NCI-H460 (cell line): ENCODE measurements around the gene COL28A1. TPM values are rescaled to one million over a fixed set of nuclear protein-coding genes. Genes with fewer than 3 reads are reported as not detected.
"Not testable (repeated sequence)": the region's sequence is repeated elsewhere in the genome, so short reads cannot be mapped to it uniquely, and the experiment has no call there.

Experiments
- DNase-seq: peaks from one replicate; pipeline ENCODE4 v3.0.0-alpha.2; 2016; ENCODE audit warnings: low read depth; ENCODE audit errors: extremely low read depth
- total RNA-seq: library from RNA; depleted of rRNA; stranded (reverse); fragments of >200 nt; shearing (Covaris generic); gene quantifications from 2 replicates; pipeline ENCODE4 v1.2.3, GENCODE V29; 2014

The COL28A1 gene
- total RNA-seq, 1 experiment from 2014 or later: 0.12 TPM

DNA sequence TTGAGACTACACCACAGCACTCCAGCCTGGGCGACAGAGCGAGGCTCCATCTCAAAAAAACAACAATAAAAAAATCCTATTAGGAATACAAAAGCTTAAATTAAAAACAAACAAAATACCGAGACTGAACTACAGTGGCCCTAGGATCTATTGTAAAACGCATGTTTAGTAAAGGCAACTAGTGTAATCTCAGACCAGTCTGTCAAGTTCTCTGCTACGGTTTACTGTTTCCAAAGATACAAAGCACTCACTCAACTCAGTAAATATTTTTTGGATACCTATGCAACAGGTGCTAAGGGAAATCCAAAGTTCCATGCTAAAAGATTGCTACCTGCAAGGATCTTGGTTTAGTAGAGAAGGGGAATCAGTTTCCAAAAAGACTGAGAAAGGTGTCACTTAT is 27.6 kb upstream of the COL28A1 start:
- DNase-seq: no peak

DNA sequence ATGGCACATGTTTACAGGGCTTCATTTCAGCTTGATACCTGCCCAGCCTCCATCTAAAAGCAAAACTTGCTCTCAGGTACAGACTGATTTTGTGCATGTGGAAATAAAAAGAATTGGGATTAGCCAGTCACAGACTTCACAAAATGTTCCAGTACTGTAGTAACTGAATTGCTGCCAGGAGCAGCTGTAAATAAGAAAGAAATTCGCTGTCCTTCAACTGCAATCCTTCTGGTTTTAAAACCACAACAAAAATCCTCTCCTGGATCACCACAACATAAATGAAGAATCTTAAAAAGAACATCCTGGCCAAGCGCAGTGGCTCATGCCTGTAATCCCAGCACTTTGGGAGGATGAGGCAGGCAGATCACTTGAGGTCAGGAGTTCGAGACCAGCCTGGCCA is 27.1 kb upstream of the COL28A1 start:
- DNase-seq: no peak

- not testable (repeated sequence) for DNase-seq
These were observed 25.9 kb upstream of the COL28A1 start for GRCh38 chr7:7561591-7561990.

- no peak for DNase-seq
These were observed 21.6 kb upstream of the COL28A1 start for GRCh38 chr7:7557252-7557651.

DNA sequence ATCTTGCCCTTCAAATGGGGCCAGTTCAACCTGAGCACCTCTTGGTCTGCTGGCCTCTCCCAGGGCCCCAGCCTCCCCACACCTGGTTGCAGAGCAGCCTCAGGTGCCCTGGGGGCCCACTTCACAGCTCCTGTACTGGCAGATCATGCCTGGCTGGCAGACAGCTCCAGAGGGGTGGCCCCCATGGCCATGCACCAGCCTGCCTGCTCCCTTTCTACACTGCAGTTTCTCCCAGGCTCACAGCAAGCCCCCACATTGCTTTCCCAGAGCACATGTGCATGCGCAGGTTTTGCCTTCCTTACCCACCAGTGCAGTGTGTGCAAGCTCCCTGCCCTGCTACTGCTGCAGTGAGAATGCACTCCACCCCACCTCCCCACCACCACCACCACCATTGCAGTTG is 21.2 kb upstream of the COL28A1 start:
- no peak for DNase-seq

GRCh38 chr7:7554649-7555575 is 19.2 kb upstream of the COL28A1 start:
- DNase-seq: no peak

DNA sequence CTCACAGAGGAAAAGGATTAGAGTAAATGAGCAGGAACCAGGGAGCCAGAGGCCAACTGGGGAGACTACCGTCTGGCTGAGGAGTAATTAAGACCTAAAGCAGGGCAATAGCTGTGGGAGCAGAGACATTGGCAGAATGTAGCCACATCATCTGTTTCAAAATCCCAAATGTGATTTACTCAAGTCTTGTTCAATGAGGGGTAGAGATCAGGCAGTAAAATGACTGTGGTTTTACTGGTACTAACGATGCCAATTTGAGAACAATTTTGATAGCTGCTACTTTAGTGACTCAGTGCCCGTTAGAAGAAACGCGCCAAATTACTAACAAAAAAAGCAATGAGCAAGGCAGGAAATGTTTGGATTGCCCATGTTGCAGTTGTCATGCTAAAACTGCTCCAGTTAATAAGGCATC is 18.4 kb upstream of the COL28A1 start:
- no peak for DNase-seq

DNA sequence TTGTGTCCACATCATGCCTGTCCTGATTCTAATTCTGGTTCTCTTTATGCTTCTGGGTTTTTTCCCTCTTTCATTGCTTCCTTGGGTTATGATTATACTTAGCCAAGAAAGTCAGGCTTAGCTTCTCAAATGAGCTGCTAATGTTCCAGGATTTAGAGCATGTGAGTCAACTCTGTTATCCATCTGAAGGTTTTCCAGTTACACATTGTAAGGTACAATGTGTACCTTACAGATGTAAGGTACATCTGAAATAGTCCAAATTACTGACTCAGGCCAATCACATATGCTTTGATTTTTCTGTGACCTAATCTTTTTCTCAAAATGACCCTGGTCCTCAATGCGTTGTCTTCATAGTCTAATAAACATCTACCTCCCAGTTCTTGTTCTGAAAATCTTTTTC is 17.7 kb upstream of the COL28A1 start:
- no peak for DNase-seq

DNA sequence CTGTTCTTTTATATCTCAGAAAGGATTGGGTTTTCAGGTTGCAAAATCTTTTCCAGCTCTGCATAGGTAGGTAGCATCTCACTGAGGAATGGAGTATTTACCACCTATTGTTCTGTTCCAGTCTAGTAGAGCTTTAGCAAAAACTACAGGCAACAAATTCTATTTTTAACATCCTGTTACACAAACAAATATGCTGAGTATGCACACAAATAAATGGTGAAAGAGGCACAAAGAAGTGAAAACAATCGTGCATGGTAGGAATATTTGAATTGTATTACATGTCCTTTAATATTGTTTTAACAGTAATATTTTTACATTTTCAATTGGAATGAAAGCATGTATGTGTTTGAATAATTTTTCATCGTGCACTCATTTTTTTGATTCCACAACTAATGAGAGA is 16.5 kb upstream of the COL28A1 start:
- no peak for DNase-seq

DNA sequence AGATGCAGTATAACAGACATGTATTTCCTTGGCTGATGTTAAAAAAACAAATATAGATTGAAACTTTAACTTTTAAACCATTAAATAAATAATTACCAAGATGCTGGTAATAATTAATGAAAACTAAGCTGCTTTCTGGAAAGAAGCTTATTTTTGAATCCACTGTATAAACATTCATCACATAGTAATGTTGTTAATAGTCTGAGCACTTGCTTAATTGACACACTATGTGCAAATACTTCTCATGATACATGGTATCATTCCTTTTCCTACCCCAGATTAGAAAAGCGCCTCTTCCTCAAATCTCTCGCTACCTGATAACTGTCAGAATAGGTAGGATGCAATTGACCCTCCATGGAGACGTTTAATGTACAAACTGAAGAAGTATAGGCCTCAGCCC is 15.0 kb upstream of the COL28A1 start:
- no peak for DNase-seq

DNA sequence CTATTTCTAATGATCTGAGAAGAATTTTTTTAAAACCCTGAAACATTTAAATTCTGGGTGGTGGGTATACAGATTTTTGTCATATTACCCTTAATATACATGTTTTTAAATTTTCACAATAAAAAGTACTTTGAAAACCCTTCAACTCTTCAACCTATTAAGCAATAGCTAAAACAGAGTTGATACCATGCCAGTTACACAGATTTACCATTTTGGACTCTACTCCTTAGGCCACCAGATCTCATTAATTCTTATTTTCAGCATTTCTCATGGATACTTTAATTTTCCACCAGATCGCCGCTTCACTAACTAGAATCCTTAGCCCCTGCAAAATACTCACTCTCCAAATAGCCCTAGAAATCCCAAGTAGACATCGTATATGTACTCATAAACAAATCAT is 12.7 kb upstream of the COL28A1 start:
- no peak for DNase-seq

- DNase-seq: no peak
These were observed 6.7 kb upstream of the COL28A1 start for GRCh38 chr7:7542251-7542835.

GRCh38 chr7:7539711-7540110 is 4.0 kb upstream of the COL28A1 start:
- DNase-seq: no peak

DNA sequence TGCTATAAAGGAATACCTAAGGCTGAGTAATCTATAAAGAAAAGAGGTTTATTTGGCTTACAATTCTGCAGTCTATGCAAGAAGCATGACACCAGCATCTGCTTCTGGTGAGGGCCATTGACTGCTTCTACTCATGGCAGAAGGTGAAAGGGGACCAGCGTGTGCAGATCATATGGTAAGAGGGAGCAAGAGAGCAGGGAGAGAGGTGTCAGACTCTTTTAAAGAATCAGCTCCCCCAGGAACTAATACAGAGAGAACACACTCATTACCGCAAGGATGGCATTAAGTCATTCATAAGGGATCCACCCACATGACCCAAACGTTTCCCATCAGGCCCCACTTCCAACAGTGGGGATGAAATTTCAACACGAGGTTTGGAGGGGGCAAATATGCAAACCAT is 3.5 kb upstream of the COL28A1 start:
- DNase-seq: no peak

- no peak for DNase-seq
These were observed 2.0 kb upstream of the COL28A1 start for GRCh38 chr7:7537711-7538110.

- no peak for DNase-seq
These were observed 835 bp upstream of the COL28A1 start for GRCh38 chr7:7536396-7537019.

GRCh38 chr7:7533831-7534430 is 1.7 kb downstream of the COL28A1 start:
- no peak for DNase-seq

- no peak for DNase-seq
These were observed 6.3 kb downstream of the COL28A1 start for GRCh38 chr7:7529328-7529727.

DNA sequence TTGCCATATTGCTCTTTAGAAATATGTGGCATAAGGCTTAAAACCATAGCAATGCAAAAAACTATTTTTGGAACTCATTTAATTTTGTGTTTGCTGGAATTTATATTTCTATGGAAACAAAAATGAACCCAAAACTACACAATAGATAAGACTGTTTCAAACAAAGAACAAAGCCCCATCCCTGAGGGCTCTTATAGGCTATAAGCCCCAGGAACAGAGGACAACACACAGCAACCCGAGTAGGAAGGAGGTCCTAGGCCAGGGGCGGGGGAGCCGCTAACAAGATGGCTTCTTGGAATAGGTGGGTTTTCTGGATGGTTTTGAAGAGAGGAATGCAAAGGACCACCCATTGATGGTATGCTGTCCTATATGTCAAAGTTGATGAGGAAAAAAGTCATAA is 8.6 kb downstream of the COL28A1 start:
- no peak for DNase-seq

GRCh38 chr7:7526006-7526405 is 9.7 kb downstream of the COL28A1 start:
- DNase-seq: no peak

DNA sequence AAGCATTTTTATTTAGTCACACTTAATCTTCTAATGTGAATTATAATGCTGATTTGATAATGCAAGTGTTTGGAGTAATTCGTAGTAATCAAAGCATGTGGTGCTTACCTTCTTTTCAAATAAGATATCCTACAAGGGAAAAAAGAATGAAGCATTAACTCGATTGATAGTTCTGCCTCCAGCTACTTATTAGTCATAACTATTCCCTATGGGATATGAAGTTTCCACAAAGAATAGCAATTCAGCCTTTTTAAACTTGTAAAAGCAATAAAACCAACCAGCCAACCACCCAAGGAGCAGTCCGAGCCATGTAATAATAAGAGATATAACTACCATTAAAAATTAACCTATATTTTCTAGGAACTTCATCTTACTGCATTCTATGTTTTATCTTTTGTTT is 11.6 kb downstream of the COL28A1 start:
- DNase-seq: no peak
